ENCODE measurements around the gene PHF5A.

The PHF5A gene, protein sequence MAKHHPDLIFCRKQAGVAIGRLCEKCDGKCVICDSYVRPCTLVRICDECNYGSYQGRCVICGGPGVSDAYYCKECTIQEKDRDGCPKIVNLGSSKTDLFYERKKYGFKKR
- 15.0 to 98.3 (median 27.6) reads per million in 3 experiments for total RNA-seq

DNA sequence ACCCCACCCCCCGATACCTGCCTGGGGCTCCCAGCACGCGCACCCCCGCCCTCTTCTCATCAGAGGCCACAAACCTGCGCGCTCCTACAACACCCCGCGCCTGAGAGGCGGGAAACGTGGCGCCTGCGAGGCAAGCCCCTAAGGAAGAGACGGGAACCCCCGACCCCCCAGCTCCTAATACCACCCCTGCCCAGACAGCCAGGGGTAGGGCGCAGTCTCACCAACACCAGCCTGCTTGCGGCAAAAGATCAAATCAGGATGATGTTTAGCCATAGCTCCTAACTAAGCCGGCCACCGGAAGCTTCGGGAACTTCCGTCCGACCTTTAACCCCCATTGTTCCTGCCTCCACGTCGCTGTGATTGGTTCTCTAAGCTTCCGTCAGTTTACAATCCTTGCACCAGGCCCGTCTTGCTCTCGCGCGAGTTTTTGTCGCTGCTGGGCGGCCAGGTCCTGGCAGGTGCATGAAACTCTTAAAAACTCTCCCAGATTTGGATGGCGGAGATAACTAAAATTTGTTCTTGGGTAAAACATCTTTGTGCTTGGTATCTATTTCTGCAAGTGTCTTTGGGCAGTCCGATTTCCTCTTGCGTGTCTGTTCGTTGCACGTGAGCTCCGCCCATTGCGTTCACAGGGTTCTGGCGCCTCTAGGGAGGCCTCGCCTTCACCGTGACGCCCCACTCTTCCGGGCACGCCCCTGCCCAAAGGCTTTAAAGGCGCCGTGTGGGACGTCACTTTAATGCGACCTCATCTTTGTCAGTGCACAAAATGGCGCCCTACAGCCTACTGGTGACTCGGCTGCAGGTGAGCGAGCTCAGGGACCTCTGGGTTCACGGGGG lies at the start of gene PHF5A, which contains the start of gene ACO2:
PHF5A (minus strand) TSS at position 312 of the 837 bp plus-strand sequence; CDS start at position 273, 39 bp downstream.
ACO2 (plus strand) TSS at position 737 of the 837 bp plus-strand sequence; CDS start at position 767, 30 bp downstream.
- peak; percentile 97 for DNase-seq

DNA sequence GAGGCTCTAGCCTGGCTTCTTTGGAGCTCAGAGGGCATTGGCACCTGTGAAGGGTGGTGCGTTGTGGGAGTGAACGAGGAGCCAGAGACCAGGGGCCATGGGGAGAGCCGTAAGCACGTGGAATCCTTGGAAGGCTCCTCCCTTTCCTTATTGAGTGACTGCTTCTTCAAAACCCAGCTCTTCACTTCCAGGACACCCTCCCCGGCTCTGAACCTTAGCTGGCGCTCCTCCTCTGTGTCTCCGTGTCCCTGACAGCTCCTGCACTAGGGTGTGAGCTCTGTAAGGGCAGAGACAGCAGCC lies 49.5 kb upstream of the PHF5A start:
- no peak for DNase-seq

DNA sequence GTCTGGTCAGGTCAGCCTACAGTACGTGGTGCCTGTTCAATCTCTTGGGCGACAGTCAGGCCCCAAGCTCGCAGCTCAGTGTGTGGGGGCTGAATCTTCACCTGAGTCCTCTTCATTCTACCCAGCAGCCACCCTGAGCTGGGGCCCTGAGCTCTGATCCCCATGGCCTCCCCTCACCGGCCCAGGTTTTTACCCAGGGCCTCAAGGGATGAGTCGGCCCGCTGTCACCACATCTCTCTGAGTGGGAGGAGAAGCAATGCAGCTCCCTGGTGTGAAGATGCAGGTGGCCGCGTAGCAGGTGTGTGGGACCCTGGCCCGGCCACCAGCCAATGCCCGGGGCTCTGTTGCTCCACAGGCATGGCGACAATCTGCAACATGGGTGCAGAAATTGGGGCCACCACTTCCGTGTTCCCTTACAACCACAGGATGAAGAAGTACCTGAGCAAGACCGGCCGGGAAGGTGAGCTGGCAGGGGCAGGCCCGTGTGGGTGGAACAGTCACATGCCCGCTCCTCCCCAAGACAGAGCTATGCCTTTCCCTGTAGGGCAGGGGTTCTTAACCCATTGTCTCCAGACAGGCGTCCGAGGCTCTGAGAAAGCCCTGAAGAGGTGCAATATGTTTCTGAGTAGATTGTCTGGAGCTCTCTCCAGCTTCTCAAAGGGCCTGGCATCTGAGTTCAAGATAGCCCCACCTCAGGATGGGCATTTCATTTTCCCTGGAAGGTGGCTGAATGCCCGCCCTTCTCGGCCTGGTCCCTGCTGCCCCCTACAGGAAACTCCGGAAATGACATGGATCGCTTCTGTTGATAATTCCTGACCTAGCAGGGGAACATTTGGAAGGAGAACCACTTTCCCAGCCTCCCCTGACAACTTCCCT lies 48.9 kb upstream of the PHF5A start:
- no peak for DNase-seq

DNA sequence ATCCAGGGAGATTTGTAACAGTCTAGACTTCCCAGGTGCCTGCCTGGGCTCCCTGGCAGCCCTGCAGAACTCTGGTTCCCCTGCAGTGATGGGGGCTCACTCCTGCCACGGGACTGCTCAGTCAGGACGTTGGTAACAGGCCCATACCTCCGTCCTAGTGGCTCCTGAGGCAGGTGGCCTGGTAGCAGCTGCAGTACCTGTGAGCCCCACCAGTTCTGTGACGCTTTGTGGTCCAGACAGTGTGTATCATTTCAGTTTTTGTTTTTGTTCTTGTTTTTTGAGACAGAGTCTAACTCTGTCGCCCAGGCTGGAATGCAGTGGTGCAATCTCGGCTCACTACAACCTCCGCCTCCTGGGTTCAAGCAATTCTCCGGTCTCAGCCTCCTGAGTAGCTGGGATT lies 48.0 kb upstream of the PHF5A start:
- no peak for DNase-seq

DNA sequence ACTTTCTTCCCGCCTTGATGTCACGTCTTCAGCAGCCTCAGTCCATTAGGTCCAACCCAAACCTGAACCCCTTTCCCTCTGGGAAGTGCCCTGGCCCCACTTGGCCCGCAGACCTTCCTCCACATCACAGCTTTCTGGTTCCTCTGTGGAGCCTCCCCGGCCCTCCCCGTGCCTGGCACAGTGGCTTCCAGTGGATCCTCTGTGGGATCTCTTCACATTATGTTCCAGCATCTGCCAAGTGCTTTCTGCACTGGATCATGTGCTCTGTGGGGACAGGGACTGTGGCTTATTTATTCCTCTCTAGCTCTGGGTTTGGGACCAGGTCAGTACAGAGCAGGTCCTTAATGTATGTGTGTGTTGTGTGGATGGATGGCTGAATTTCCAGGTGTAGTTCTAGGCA lies 44.9 kb upstream of the PHF5A start:
- no peak for DNase-seq

DNA sequence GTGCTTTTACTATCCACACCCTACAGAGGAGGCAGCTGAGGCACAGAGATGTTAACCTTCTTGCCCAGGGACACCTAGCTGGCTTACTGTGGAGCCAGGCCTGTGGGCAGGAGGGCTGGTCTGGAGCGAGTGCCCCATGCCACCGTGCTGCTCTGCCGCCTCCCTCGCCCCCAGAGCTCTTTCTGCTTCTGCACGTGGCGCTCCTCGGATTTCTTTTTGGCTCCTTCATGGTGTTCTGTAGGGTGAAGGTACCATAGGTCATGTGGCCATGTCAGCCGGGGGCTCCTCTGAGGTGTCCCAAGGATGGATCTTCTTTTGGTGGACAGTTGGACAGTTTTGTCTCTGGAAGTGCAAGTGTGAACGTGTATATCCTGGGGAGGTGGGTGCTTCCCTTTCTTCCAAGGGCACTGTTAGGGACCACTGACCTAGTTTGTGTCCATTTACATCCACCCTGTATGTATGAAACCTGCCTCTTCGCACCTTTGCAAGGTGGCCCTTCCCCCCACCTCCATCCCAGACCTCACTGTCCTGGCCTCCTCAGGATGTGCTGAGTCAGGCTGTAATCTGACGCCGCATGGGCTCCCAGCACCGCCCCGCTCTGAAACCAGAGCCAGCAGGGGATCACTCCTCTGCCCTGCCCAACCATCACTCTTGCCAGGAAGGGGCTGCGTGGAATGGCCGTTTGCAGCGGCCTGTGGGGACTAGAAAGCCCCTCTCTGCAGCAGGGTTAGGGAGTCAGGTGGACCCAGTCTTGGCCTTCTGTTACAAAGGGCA lies 44.1 kb upstream of the PHF5A start:
- DNase-seq = no peak

DNA sequence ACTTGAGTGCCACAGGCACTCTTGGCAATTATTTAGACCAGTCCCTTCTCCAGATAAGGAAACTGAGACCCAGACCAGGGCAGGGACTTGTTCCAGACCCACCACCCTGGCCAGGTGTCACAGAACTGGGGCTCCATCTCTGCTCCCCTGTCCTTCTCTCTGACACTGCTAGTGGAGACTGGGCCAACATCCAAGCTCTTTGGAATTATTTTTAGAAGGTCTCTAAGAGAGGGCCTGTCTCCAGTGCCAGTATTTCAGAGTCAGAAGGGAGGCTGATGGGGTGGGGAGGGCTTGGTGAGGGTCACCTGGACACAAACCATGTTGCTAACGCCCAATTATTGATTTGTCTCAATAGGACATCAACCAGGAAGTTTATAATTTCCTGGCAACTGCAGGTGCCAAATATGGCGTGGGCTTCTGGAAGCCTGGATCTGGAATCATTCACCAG lies 43.1 kb upstream of the PHF5A start:
- DNase-seq = no peak

DNA sequence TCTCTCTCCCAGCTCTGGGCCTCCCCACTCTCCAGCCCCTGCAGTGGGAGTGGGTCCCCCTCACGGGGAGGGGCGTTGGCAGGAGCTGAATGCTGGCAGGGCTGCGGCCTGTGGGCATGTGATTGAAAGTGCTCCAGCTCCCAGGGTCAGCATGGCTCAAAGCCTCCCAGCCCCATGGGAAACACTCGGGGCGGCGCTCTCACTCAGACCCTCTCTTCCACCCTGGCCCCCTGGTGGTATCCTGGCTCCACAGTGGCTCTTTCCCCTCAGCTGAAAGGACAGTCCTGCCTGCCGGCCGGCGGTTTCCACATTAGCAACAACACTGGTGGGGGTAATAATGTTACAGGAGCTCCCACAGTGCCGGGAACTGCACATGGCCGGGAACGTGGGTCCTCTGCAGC lies 40.3 kb upstream of the PHF5A start:
- DNase-seq = no peak

DNA sequence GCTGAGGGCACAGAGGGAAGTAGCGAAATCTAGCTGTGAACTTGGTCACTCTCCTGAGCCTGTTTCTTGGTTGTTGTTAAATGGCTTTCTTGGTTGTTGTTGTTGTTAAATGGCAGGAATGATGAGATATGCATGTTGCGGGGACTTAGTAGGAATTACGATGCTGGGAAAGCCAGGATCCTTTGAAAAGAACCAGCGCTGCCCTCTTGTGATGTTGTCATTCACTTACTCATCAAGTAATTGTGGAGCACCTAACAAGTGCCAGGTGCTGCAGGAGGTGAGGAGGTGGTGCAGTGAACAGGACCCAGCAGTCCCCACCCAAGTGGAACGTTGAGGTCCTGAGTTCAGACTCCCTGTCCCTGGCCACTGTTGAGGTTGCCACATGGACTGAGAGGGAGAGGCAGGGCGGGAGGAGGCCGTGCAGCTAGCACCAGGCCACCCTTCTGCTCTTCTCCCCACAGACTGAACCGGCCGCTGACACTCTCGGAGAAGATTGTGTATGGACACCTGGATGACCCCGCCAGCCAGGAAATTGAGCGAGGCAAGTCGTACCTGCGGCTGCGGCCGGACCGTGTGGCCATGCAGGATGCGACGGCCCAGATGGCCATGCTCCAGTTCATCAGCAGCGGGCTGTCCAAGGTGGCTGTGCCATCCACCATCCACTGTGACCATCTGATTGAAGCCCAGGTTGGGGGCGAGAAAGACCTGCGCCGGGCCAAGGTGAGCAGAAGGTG lies 39.0 kb upstream of the PHF5A start:
- no peak for DNase-seq

DNA sequence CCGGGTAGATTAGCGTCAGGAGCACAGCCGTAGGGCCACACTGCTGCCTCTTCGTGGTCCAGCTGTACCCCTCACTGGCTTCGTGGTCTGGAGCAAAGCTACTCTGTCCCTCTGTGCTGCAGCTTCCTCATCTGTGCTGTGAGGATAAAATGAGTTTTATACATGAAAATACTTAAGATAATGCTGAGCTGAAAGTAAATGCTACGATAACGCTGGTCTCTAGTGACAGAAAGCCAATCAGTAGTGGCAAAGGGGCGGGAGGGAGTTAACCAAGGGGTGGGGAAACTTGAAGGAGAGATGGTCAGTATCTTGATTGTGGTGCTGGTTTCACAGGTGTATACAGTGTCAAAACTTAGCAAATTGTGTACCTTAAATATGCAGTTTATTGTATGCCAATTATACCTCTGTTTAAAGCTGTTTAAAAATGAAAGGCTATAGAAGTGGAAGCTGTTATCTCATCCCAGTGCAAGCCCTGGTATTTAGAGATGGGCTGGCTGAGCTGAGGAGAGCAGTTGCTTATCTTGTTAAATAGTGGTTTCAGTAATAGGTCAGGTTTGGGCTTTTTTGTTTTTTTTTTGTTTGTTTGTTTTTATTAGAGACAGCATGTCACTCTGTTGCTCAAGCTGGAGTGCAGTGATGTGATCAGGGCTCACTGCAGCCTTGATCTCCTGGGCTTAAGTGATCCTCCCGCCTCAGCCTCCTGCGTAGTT lies 37.2 kb upstream of the PHF5A start:
- no peak for DNase-seq

DNA sequence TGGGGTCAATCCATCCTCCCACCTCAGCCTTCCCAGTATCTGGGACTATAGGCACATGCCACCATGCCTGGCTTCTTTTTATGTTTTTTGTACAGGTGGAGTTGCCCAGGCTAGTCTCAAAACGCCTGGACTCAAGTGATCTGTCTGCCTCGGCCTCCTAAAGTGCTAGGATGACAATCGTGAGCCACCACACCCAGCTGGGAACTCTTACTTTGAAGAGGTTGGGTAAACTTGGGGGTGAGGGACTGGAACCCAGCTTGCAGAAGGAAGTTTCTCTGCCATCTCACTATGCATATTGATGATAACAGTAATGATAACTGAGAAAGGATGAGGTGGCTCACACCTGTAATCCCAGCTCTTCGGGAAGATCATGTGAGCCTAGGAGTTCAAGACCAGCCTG lies 36.3 kb upstream of the PHF5A start:
- no peak for DNase-seq

DNA sequence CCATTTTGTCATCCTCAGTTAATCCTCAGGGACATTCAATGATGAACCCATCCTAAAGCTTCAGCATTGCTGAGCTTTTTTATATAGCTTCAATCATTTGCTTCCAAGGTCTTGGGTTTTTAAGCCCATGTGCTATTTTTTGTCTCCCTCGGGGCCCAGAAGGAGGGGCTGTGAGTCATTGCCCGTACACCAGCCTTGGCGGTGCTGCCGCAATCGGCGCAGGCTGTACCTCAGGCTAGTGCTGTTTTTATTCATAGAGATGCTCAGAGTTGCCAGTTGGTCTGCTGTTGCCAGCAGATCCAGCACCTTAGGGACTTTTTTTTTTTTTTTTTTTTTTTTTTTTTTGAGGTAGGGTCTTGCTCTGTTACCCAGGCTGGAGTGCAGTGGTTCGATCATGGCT lies 35.9 kb upstream of the PHF5A start:
- no peak for DNase-seq

DNA sequence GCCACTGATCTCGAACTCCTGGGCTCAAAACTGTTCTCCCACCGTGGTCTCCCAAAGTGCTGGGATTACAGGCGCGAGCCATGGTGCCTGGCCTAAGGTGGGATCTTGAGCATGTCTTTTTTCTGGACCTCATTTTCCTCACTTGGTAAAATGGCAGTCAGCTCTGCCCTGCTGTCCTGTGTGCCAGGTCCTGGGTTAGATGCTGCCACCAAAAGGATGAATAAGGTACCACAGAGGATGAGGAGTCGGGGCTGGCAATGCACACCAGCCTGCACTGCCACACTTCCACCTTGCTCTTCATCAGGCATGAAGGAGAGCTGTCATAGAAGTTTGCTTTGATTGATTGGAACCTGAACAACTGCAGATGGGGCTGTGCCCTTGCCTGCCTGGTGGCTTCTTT lies 32.7 kb upstream of the PHF5A start:
- no peak for DNase-seq

DNA sequence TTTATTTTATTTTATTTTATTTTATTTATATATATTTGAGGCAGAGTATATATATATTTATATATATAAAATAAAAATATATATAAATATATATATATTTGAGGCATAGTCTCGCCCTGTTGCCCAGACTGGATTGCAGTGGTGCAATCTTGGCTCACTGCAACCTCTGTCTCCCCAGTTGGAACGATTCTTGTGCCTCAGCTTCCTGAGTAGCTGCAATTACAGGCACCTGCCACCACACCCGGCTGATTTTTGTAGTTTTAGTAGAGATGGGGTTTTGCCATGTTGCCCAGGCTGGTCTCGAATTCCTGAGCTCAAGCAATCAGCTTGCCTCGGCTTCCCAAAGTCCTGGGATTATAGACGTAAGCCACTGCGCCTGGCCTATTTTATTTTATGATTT lies 31.8 kb upstream of the PHF5A start:
- no peak for DNase-seq

DNA sequence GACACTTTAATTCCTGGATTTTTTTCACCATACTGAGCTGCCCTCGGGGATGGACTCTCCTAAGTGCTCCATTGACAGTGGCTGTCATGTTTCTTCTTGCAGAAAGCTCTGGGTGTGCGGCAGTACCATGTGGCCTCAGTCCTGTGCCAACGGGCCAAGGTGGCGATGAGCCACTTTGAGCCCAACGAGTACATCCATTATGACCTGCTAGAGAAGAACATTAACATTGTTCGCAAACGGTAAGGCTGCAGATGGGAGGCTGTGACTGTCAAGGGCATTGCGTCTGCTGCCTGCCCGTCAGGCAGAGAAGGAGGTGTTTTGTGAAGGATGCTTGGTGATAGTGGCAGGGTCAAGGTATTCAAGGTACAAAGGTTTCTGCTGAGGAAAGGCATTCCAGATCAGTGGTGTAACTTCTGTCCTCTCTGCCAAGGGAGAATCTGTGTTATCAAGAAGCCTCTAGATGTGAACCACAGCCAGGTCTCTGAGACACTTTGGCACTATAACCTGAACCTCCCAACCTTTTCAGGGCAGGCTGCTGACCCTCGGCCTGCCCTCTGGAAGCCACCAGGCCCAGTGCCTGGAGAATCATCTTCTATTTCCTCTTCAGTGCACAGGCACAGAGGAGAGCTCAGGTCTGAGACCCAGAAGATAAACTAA lies 31.3 kb upstream of the PHF5A start:
- no peak for DNase-seq

DNA sequence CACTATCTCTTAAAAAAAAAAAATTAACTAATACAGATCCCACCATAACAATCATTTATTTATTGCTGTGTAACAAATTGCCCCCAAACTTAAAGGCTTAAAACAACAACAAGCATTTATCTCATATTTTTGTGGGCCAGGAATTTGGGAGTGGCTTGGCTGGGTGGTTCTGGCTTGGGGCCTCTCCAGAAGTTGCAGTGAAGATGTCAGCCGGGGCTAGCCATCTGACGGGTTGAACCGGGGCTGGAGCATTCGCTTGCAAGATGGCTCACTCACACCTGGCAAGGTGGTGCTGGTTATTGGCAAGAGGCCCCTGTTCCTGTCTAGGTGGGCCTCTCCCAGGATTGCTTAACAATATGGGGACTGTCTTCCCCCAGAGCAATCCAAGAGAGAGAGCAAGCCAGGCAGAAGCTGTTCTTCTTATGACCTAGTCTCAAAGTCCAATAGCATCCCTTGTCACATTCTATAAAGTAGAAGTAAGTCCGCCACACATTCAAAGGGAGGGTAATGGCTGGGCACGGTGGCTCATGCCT lies 29.9 kb upstream of the PHF5A start:
- DNase-seq = no peak

DNA sequence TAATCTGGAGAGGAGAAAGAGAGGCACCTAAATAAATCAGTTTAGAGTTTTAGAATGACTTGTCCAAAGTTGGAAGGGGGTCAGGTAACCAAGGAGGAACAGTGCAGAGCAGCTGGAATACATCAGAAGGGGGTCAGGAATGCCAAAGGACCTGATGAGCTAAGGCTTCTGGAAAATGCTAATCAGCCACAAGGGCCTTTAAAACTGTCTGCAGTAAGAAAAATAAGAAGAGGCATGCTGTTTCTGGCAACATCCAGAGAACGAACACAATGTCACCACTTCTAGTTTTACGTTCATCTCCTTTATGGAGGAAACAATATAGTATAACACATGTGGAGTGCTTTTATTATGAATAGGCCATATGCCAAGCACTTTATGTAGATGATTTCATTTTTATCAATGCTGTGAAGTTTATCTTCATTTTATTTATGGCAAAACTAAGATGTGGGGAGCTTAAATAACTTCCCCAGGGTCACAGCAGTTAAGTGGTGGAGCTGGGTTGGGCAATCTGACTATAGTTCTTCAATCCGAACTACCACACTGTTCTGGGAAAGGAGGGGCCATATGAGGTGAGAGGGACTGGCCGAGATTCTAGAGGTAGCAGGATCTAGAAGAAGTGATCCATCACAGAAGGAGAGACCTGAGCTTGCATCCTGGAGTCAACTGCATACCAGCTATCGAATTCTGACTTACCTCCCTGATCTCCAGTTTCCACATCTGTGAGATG lies 23.0 kb upstream of the PHF5A start:
- no peak for DNase-seq

DNA sequence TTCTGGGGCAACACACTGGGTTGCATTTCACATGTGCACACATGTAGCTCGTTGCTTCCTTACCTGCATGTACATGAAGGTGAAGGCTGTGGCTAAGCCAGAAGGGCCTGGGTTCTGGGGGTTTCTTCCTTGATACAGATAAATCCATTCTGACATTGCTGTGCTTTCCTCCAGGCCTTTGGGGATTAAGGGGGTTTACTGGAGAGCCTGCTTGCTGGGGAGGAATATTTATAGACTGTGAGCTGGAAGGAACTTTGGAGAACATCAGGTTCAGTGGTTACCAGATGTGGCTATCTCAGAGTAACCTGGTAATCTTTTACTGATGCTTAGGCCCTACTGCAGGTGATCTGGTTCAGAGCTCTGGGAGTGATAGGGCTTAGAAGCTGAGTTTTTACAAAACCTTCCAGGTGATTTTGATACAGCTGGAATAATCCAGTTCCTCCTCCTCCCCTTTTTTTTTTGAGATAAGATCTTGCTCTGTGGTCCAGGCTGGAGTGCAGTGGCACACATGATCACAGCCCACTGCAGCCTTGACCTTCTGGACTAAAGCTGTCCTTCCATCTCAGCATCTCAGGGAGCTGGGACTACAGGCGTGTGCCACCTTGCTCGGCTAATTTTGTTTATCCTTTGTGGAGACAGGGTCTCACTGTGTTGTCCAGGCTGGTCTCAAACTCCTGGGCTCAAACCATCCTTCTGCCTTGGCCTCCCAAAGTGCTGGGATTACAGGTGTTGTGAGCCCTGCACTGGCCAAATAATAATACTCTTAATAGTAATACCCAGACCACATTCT lies 20.3 kb upstream of the PHF5A start:
- DNase-seq = no peak

DNA sequence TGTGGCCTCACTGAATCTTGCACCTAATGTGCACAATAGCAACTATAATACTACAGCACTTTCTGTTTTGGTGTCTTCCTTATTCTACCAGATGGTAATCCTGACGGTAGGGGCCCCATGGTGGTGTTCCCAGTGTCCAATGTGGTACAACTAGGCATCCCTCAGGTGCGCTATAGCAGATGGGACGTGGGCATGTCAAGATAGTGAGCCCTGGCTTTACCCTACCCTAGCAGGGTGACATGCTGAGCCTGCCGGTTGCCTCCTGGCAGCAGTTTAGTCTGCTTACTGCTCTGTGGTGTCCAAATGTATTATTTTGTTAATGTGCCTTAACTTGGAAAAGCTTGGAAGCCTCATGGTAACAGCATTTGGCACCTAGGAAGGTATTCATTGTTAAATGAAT lies 19.6 kb upstream of the PHF5A start:
- DNase-seq = no peak
